GM23338 (cell line): ENCODE results near the gene DUSP1. TPM values are rescaled to one million over a fixed set of nuclear protein-coding genes. Genes with fewer than 3 reads are reported as not detected.

ENCODE experiments used
- CREB1 ChIP-seq: fragments of 250-450 bp; sonication (Bioruptor Pico); IDR thresholded peaks from 2 replicates; pipeline ENCODE4 v1.5.0; 2020; ENCODE audit warnings: low read depth, mild to moderate bottlenecking, moderate library complexity
- POLR2AphosphoS5 ChIP-seq: IDR thresholded peaks from 2 replicates; pipeline ENCODE4 v1.6.1; 2016; ENCODE audit warnings: antibody characterized with exemption, low read depth
- REST ChIP-seq: IDR thresholded peaks from one replicate; pipeline ENCODE4 v1.6.1; 2018; ENCODE audit warnings: antibody characterized with exemption; ENCODE audit not compliant: unreplicated experiment
- ZNF462 ChIP-seq: fragments of 250-450 bp; sonication (Bioruptor Pico); IDR thresholded peaks from 2 replicates; pipeline ENCODE4 v1.5.0; 2020; ENCODE audit warnings: mild to moderate bottlenecking, moderate library complexity
- polyA plus RNA-seq: library from polyadenylated mRNA; unstranded; fragments of >200 nt; fragmentation: Nextera tagmentation; extraction: Ambion mirVana; gene quantifications from 2 replicates; pipeline ENCODE4 v1.2.1, GENCODE V29; 2016
- total RNA-seq: library from RNA; depleted of rRNA; stranded (reverse); fragments of >200 nt; shearing (Covaris generic); gene quantifications from 2 replicates; pipeline ENCODE4 v1.2.3, GENCODE V29; 2014

Gene DUSP1
- total and polyA plus RNA-seq, 2 experiments from 2014 or later = 9.7 to 17.2 TPM

- no peak for TF ChIP-seq ZNF462 (CRISPR knock-in tag)
- no peak for TF ChIP-seq REST
- TF ChIP-seq CREB1 (CRISPR knock-in tag) = no peak
- TF ChIP-seq POLR2AphosphoS5 = no peak; the same call in 1 of the 2 replicates
These were observed 1.3 kb upstream of the DUSP1 start (continued) for GRCh38 chr5:172772112-172772906.
